Caki2 (cell line): ENCODE measurements around the gene HSPA12B. TPM values are rescaled to one million over a fixed set of nuclear protein-coding genes. Genes with fewer than 3 reads are reported as not detected.
"Not testable (repeated sequence)": the region's sequence is repeated elsewhere in the genome, so short reads cannot be mapped to it uniquely, and the experiment has no call there.

ENCODE experiments used
- DNase-seq: peaks from one replicate; pipeline ENCODE4 v3.0.0-alpha.2; 2015; ENCODE audit warnings: low read depth
- in situ Hi-C: cut with HindIII; loops from 2 replicates; pipeline ENCODE4 v1.10.0; 2016; ENCODE audit warnings: low sequenced_read_pairs, low pct_unique_long_range_greater_than_20kb, mixed read lengths
- total RNA-seq: library from RNA; depleted of rRNA; stranded (reverse); fragments of >200 nt; shearing (Covaris generic); gene quantifications from 2 replicates; pipeline ENCODE4 v1.2.3, GENCODE V29; 2014; ENCODE audit warnings: low replicate concordance

The HSPA12B gene
- total RNA-seq, 1 experiment from 2014 or later: not detected

GRCh38 chr20:3777381-3777715 is 44.9 kb downstream of the HSPA12B start:
- DNase-seq: no peak
- in situ Hi-C loops: no loop called here

GRCh38 chr20:3777716-3778629 is 45.5 kb downstream of the HSPA12B start:
- no peak for DNase-seq
- in situ Hi-C loops: no loop called here

DNA sequence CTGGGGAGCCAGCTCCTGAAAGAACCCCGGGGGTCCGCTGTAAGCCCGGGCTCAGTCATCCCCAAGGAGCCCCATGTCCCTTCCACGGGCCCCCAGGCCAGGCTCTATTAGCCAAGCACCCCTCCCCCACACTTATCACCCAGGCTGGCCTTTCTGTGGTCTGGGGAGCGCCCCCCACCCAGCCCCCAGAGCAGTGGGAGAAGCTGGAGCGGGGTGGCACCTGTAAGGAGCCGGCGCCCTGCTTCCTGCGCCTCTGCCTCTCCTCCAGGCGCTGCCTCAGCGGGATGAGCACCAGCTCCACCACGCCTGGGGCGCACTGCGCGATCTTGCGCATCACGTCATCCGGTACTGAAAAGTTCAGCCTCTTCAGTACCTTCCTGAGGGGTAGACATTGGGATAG is 46.5 kb downstream of the HSPA12B start:
- in situ Hi-C loops: no loop called here
- DNase-seq: no peak

GRCh38 chr20:3781153-3781910 is 48.8 kb downstream of the HSPA12B start, which contains the start of gene SPEF1:
Gene SPEF1, minus strand, starts transcription at chr20:3781448. Its CDS starts 161 bp downstream, at chr20:3781287.
- in situ Hi-C loops: no loop called here

GRCh38 chr20:3782597-3782996 is 50.1 kb downstream of the HSPA12B start:
- in situ Hi-C loops: no loop called here
- no peak for DNase-seq

More at GRCh38 chr20:3781153-3781910, 48.8 kb downstream of the HSPA12B start, which contains the start of gene SPEF1:
- DNase-seq: peak; percentile 93

- in situ Hi-C loops: no loop called here
- no peak for DNase-seq
Measured at GRCh38 chr20:3783068-3783489, 50.6 kb downstream of the HSPA12B start.

GRCh38 chr20:3783511-3784195 is 51.2 kb downstream of the HSPA12B start:
- DNase-seq: no peak
- in situ Hi-C loops: no loop called here

GRCh38 chr20:3784216-3784853 is 51.9 kb downstream of the HSPA12B start:
- in situ Hi-C loops: no loop called here
- DNase-seq: no peak

DNA sequence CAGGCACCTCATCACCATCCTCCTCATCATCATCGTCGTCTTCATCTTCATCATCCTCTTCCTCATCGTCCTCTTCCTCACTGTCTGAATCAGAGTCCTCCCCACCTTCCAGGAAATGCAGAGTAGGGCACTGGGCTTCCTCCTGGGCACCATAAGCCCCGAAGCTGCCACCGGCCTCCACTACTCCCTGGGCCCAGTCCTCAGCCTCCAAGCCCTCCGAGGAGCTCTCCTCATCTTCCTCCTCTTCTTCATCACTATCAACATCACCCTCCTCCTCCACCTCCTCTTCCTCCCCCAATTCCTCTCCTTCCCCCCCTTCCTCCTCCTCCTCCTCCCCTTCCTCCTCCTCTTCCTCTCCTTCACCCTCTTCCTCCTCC is 52.4 kb downstream of the HSPA12B start:
- no peak for DNase-seq
- in situ Hi-C loops: no loop called here

GRCh38 chr20:3785240-3786125 is 53.0 kb downstream of the HSPA12B start:
- no peak for DNase-seq
- in situ Hi-C loops: no loop called here

DNA sequence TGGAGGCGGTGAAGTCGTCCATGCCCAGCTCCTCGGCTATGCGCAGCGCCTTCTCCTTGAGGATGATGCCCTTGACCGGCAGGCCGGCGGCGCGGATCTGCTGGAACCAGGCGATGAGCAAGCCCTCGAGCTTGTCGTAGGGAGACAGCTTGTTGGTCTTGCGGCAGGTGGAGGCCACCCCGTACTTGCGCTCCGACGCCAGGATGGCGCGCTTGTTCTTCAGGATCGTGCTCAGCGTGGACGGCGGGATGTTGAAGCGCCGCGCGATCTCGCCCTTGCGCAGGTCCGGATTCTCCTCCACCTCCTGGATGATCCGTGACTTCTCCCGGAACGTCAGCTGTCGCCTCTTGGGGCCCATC is 53.6 kb downstream of the HSPA12B start:
- in situ Hi-C loops: no loop called here
- peak; percentile 41 for DNase-seq

DNA sequence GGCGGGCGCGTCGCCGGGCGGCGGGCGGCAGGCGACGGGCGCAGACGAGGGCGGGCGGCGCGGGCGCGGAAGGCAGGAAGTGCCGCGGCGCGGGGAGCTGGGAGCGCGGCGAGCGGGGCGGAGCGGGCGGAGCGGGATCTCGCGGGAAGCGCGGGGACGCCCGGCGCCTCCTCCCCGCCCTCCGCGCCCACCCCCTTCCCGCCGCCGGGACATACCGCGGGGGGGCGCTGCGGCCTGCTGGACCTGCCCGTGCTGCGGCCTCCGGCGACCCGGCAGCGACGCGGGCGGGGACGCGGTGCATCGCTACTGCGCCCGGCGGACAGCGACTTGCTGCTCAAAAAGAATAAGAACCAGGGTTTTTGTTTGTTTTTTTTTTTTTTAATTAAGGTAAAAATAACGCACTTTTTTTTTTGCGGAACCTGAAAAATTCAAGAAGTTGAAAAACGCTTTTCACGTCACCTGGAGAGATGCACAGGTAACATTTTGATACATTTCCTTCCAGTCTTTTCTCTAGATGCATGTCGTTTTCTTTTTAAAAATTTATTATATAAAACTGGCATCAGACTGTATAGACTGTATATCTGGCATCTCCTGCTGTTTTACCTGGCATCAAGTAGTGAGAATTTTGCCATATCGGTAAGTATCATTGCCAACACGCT is 54.3 kb downstream of the HSPA12B start, which contains the start of gene CENPB:
CENPB (minus strand) TSS at position 76 of the 659 bp plus-strand sequence. CDS start 257 bp downstream, outside the sequence.
- DNase-seq: peak; percentile 70
- in situ Hi-C loops: no loop called here

- in situ Hi-C loops: no loop called here
- DNase-seq: no peak
Measured at GRCh38 chr20:3787324-3788014, 55.0 kb downstream of the HSPA12B start.

GRCh38 chr20:3788685-3789155 is 56.2 kb downstream of the HSPA12B start:
- DNase-seq: no peak
- in situ Hi-C loops: no loop called here

- in situ Hi-C loops, DNase-seq: not testable (repeated sequence)
Measured at GRCh38 chr20:3789201-3789600, 56.7 kb downstream of the HSPA12B start.

- not testable (repeated sequence) for DNase-seq
Measured at GRCh38 chr20:3794168-3794567, 61.7 kb downstream of the HSPA12B start.

More at GRCh38 chr20:3794168-3794567, 61.7 kb downstream of the HSPA12B start:
- in situ Hi-C loops: not testable (repeated sequence)
